Adrenal gland (tissue), 12 donors: ENCODE data around the gene BTN2A1. TPM values are rescaled to one million over a fixed set of nuclear protein-coding genes. Genes with fewer than 3 reads are reported as not detected.

ENCODE experiments used
- DNase-seq, 7 donors: peaks; one replicate each; pipeline ENCODE4 v3.0.0-alpha.2; 2019 to 2020
- H3K27ac ChIP-seq, 5 donors: fragments of 200-600 bp; sonication (generic) in 4 of 5; 1 replicate in 3 of 5; 2 replicates in 2 of 5; pipeline versions ENCODE4 v1.5.1 to v1.8.0; 2016 to 2020; ENCODE audit warnings: mild to moderate bottlenecking in 1 of 5
- H3K27me3 ChIP-seq: fragments of 200-600 bp; 2 replicates; pipeline ENCODE4 v1.8.0; 2021
- H3K36me3 ChIP-seq, 2 donors: fragments of 200-600 bp; replicated peaks in 1 of 2; 1 replicate in 1 of 2; 2 replicates in 1 of 2; pipeline versions ENCODE4 v1.5.1 to v1.8.0; 2018 to 2022
- H3K4me1 ChIP-seq, 2 donors: fragments of 200-600 bp; replicated peaks in 1 of 2; 1 replicate in 1 of 2; 2 replicates in 1 of 2; pipeline versions ENCODE4 v1.5.1 to v1.8.0; 2018 to 2021
- H3K4me3 ChIP-seq, 4 donors: fragments of 200-600 bp; sonication (generic) in 3 of 4; one replicate each; pipeline ENCODE4 v1.5.1; 2016 to 2018
- H3K9me3 ChIP-seq, 3 donors: fragments of 200-600 bp; sonication (generic) in 1 of 3; replicated peaks in 1 of 3; 1 replicate in 2 of 3; 2 replicates in 1 of 3; pipeline versions ENCODE4 v1.5.1 to v1.8.0; 2016 to 2021
- CTCF ChIP-seq, 6 experiments: fragments of 450-650 bp in 4 of 6; fragments of 200-600 bp in 2 of 6; sonication (generic) in 1 of 6; IDR thresholded peaks; 1 replicate in 5 of 6; 2 replicates in 1 of 6; pipeline versions ENCODE4 v1.5.1 to v1.8.0; 2016 to 2021; ENCODE audit warnings: antibody characterized with exemption in 6 of 6, mild to moderate bottlenecking in 2 of 6, moderate library complexity in 1 of 6
- POLR2A ChIP-seq, 2 donors: fragments of 450-650 bp; IDR thresholded peaks; one replicate each; pipeline ENCODE4 v1.6.1; 2017; ENCODE audit warnings: antibody characterized with exemption in 2 of 2, mild to moderate bottlenecking in 2 of 2, moderate library complexity in 1 of 2
- WGBS, 4 donors: extraction: QIAGEN DNeasy Blood & Tissue Kit in 2 of 4; methylation state at CpG; one replicate each; pipeline versions ENCODE4 v1.1.5 to v1.1.7; 2013 to 2017; 5-methylcytosine and 5-hydroxymethylcytosine counted together
- intact Hi-C, 2 donors: fragments of 100-400 bp; cut with DNase I; formaldehyde crosslinking; loops; one replicate each; pipeline versions ENCODE4 v1.14.1 to v1.15.0; 2022 to 2023
- polyA plus RNA-seq, 3 donors: library from polyadenylated mRNA; stranded (reverse); fragments of 200-250 nt in 2 of 3; fragments of 350-450 nt in 1 of 3; fragmentation: Illumina TruSeq in 1 of 3; extraction: RNeasy Lipid Tissue Mini Kit (QIAGEN cat#74804) in 1 of 3; gene quantifications; one replicate each; pipeline ENCODE4 v1.2.3, GENCODE V29; 2013 to 2014
- total RNA-seq, 9 donors: library from RNA; depleted of rRNA in 4 of 9; stranded (reverse); fragments of >200 nt in 4 of 9; fragments of 120-200 nt in 1 of 9; fragmentation: NEBNext Ultra II Directional in 1 of 9; extraction: Animal tissue kit (Norgen Biotek cat#: 25700) in 1 of 9; gene quantifications; one replicate each; pipeline versions ENCODE4 v1.1.0 to v1.2.4, GENCODE V29; 2013 to 2023
- donor health status: healthy with polysubstance abuse.
- donor health status: Bipolar disorder and iron deficiency.
- donor health status: DM: yes; HTN: yes; CAD: no.
- donor health status: DM: no; HTN: no; CAD: no.
- donor health status: DM: no; HTN: no; CAD: no.
- donor health status: DM: yes; HTN: yes; CAD: no.

The BTN2A1 gene
- total and polyA plus RNA-seq, 12 donors, result 11.4 to 52.0 (median 22.5) TPM

GRCh38 chr6:26412228-26412627 lies 45.5 kb upstream of the BTN2A1 start:
- Histone ChIP-seq H3K4me1 (no peaks in the 10 kb centered on the region), H3K36me3 (peaks cover 0 to 25% of the 10 kb centered on the region in 2 donors), H3K27ac (no peak overlapping the region), H3K9me3 (no peaks in the 10 kb centered on the region), H3K4me3 (no peak overlapping the region), H3K27me3 (no peaks in the 10 kb centered on the region)
- 70 to 96% (median 77%) methylated on average over 2 to 3 of the region's 3 CpGs for WGBS, 4 donors
- TF ChIP-seq CTCF (IDR thresholded peaks at IDR 0.05) (no peak), POLR2A (IDR thresholded peaks at IDR 0.05) (no peak)
- intact Hi-C loops, result no loop called here
- DNase-seq, result no peak

GRCh38 chr6:26412954-26413353 lies 44.8 kb upstream of the BTN2A1 start:
- TF ChIP-seq POLR2A (IDR thresholded peaks at IDR 0.05) (no peak), CTCF (IDR thresholded peaks at IDR 0.05) (no peak)
- no peak overlapping the region for H3K27ac ChIP-seq
- H3K4me1 ChIP-seq, result no peaks in the 10 kb centered on the region
- intact Hi-C loops, result no loop called here
- H3K27me3 ChIP-seq, result no peaks in the 10 kb centered on the region
- H3K9me3 ChIP-seq, result no peaks in the 10 kb centered on the region
- 70 to 96% (median 93%) methylated on average over 4 of the region's 4 CpGs for WGBS, 4 donors
- H3K4me3 ChIP-seq, result no peak overlapping the region
- DNase-seq, result no peak
- peaks cover 0 to 25% of the 10 kb centered on the region in 2 donors for H3K36me3 ChIP-seq

GRCh38 chr6:26414281-26414680 lies 43.5 kb upstream of the BTN2A1 start:
- Histone ChIP-seq H3K9me3 (no peaks in the 10 kb centered on the region), H3K27me3 (no peaks in the 10 kb centered on the region), H3K27ac (no peak overlapping the region), H3K4me1 (no peaks in the 10 kb centered on the region), H3K36me3 (peaks cover 0 to 23% of the 10 kb centered on the region in 2 donors), H3K4me3 (no peak overlapping the region)
- no peak for TF ChIP-seq CTCF (IDR thresholded peaks at IDR 0.05)
- no peak for TF ChIP-seq POLR2A (IDR thresholded peaks at IDR 0.05)
- DNase-seq, result no peak
- 80 to 89% (median 87%) methylated on average over 3 of the region's 3 CpGs for whole genome bisulfite sequencing, 4 donors
- intact Hi-C loops, result no loop called here

- Histone ChIP-seq H3K36me3 (peaks cover 0 to 14% of the 10 kb centered on the region in 2 donors), H3K27me3 (no peaks in the 10 kb centered on the region), H3K27ac (no peak overlapping the region), H3K4me1 (peaks cover 0 to under 1% of the 10 kb centered on the region in 2 donors), H3K9me3 (no peaks in the 10 kb centered on the region), H3K4me3 (no peak overlapping the region)
- DNase-seq, result no peak
- TF ChIP-seq POLR2A (IDR thresholded peaks at IDR 0.05) (no peak), CTCF (IDR thresholded peaks at IDR 0.05) (no peak)
- 83 to 100% (median 90%) methylated on average over 1 of the region's 1 CpG for WGBS, 4 donors
- intact Hi-C loops, result no loop called here
Measured at GRCh38 chr6:26415036-26415614, 42.6 kb upstream of the BTN2A1 start.
